ENCODE measurements around the gene GRAMD2B. TPM values are rescaled to one million over a fixed set of nuclear protein-coding genes. Genes with fewer than 3 reads are reported as not detected.

GRAMD2B gene
- polyA plus RNA-seq, 1 experiment: 11.9 TPM

DNA sequence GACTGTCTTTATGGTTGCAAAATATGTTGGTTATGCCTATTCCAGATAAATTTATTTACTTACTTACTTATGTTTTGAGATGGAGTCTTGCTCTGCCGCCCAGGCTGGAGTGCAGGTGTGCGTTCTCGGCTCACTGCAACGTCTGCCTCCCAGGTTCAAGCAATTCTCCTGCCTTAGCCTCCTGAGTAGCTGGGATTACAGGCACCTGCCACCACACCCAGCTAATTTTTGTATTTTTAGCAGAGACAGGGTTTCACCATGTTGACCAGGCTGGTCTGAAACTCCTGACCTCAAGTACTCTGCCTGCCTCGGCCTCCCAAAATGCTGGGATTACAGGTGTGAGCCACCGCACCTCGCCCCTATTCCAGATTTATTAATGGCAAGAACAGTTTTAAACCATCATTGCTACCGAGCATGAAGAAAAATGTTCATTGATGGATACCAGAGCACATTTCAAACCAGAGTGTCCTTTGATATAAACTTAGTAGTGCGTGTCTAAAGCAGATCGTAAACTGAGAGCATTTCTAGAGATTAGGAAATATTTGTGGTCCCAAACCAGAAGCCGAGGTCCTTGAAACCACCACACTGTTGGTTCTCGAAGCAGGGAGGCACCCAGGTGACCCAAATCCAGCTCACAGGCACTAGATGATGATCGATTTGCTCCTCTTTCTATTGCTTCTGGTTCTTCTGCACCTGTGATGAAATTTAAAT lies 85.2 kb downstream of the GRAMD2B start:
- DNase-seq (ENCODE audit: low read depth, low spot score): no peak
- Histone ChIP-seq H3K27me3 (ENCODE audit: control insufficient read depth, insufficient read depth, low read length) (no peaks in the 10 kb centered on the region), H3K9me3 (ENCODE audit: control insufficient read depth, insufficient read depth, low read length) (no peaks in the 10 kb centered on the region), H3K4me3 (ENCODE audit: low read depth, low read length) (no peak overlapping the region), H3K27ac (ENCODE audit: low read depth, low read length) (no peak overlapping the region)
- TF ChIP-seq CTCF (IDR thresholded peaks at IDR 0.05; ENCODE audit: low read depth, low read length): no peak
- ChIA-PET CTCF (no interaction called here), POLR2A (no interaction called here)

DNA sequence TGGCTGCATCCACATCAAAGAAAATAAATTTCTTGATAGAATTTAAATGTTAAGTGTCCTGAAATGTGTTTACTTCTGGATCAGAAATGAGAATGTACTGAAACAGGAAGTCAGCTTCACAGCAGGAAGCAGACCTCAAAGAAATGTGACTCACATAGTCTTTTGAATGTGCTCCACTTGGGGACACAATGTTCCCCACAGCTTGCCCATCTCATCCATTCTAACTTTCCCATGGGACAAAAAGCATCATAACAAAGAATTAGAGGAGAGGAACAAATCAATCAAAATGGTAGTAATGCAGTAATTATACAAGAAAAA lies 85.7 kb downstream of the GRAMD2B start:
- no peak overlapping the region for H3K4me3 ChIP-seq (ENCODE audit: low read depth, low read length)
- TF ChIP-seq CTCF (IDR thresholded peaks at IDR 0.05; ENCODE audit: low read depth, low read length): no peak
- DNase-seq (ENCODE audit: low read depth, low spot score): no peak
- CTCF ChIA-PET: no interaction called here
- no peaks in the 10 kb centered on the region for H3K9me3 ChIP-seq (ENCODE audit: control insufficient read depth, insufficient read depth, low read length)
- H3K27ac ChIP-seq (ENCODE audit: low read depth, low read length): no peak overlapping the region
- H3K27me3 ChIP-seq (ENCODE audit: control insufficient read depth, insufficient read depth, low read length): no peaks in the 10 kb centered on the region
- POLR2A ChIA-PET: no interaction called here

GRCh38 chr5:126509339-126509738 lies 86.1 kb downstream of the GRAMD2B start:
- ChIA-PET POLR2A (no interaction called here), CTCF (no interaction called here)
- Histone ChIP-seq H3K9me3 (ENCODE audit: control insufficient read depth, insufficient read depth, low read length) (no peaks in the 10 kb centered on the region), H3K27ac (ENCODE audit: low read depth, low read length) (no peak overlapping the region), H3K4me3 (ENCODE audit: low read depth, low read length) (no peak overlapping the region), H3K27me3 (ENCODE audit: control insufficient read depth, insufficient read depth, low read length) (no peaks in the 10 kb centered on the region)
- DNase-seq (ENCODE audit: low read depth, low spot score): no peak
- no peak for TF ChIP-seq CTCF (IDR thresholded peaks at IDR 0.05; ENCODE audit: low read depth, low read length)

DNA sequence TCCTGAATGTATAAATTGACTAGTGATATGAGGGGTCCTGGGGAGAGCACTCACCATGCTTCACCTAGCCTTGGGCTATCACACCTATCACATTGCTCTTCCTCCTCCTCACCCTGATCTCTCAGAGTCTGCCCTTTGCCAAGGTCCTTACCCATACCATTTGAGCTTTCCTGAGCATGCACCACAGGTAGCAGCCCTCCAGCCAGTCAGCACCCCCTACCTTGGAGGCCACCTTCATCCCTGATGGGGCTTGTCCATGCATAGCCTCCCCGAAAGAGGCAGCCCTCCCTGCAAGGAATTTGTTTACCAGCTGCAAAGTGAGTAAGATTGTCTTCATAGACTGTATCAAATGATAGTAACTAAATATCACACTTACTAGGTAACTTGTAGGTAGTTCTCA lies 88.8 kb downstream of the GRAMD2B start:
- ChIA-PET POLR2A (no interaction called here), CTCF (interaction anchor here (1.2 to 1.7 kb wide), 2 partner anchors 12 to 13 kb away, joined by 3 to 10 read pairs; no protein-coding TSS in a partner anchor)
- DNase-seq (ENCODE audit: low read depth, low spot score): no peak
- no peaks in the 10 kb centered on the region for H3K27me3 ChIP-seq (ENCODE audit: control insufficient read depth, insufficient read depth, low read length)
- no peak overlapping the region for H3K4me3 ChIP-seq (ENCODE audit: low read depth, low read length)
- TF ChIP-seq CTCF (IDR thresholded peaks at IDR 0.05; ENCODE audit: low read depth, low read length): no peak
- no peak overlapping the region for H3K27ac ChIP-seq (ENCODE audit: low read depth, low read length)
- no peaks in the 10 kb centered on the region for H3K9me3 ChIP-seq (ENCODE audit: control insufficient read depth, insufficient read depth, low read length)

DNA sequence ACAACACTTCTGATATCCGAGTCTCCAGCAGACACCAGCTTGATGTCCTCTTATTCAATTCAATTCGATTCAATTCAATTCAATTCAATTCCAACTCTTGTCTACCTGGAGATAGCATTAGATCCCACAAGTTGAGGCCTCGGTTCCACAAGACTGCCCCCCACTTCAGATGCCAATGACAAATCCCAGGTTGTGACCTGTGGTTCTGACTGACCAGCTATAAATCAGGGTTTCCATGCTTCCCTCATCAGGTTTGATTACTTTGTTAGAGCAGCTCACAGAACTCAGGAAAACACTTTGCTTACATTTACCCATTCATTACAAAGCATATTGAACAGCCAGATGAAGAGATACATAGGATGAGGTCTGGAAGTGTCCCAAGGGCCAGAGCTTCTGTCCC lies 89.2 kb downstream of the GRAMD2B start:
- Histone ChIP-seq H3K4me3 (ENCODE audit: low read depth, low read length) (no peak overlapping the region), H3K27ac (ENCODE audit: low read depth, low read length) (no peak overlapping the region), H3K27me3 (ENCODE audit: control insufficient read depth, insufficient read depth, low read length) (no peaks in the 10 kb centered on the region), H3K9me3 (ENCODE audit: control insufficient read depth, insufficient read depth, low read length) (no peaks in the 10 kb centered on the region)
- no peak for DNase-seq (ENCODE audit: low read depth, low spot score)
- TF ChIP-seq CTCF (IDR thresholded peaks at IDR 0.05; ENCODE audit: low read depth, low read length): no peak
- POLR2A ChIA-PET: no interaction called here
- CTCF ChIA-PET: interaction anchor here (1.2 to 1.7 kb wide), 3 partner anchors 12 to 174 kb away, joined by 3 to 10 read pairs (median 3); no protein-coding TSS in a partner anchor
